ENCODE measurements around the gene TMED7. TPM values are rescaled to one million over a fixed set of nuclear protein-coding genes. Genes with fewer than 3 reads are reported as not detected.

The TMED7 gene
- total and polyA plus RNA-seq, 5 donors, result 38.9 to 111 (median 77.7) TPM

GRCh38 chr5:115568668-115569067 lies 57.2 kb downstream of the TMED7 start:
- no peak overlapping the region for H3K4me3 ChIP-seq (ENCODE audit: low read length)
- no peak overlapping the region for H3K27ac ChIP-seq (ENCODE audit: low read length)
- no peaks in the 10 kb centered on the region for H3K27me3 ChIP-seq (ENCODE audit: control insufficient read depth, insufficient read depth)
- DNase-seq (no peak), ATAC-seq (no peak)
- H3K9me3 ChIP-seq (ENCODE audit: control insufficient read depth, low read length), result no peaks in the 10 kb centered on the region
- 91% methylated on average over 1 of the region's 1 CpG for WGBS
- H3K4me1 ChIP-seq (ENCODE audit: control insufficient read depth, insufficient read depth, low read length), result no peaks in the 10 kb centered on the region
- intact Hi-C loops (cut with DNase I), result no loop called here

GRCh38 chr5:115565233-115565632 lies 60.6 kb downstream of the TMED7 start:
- no peaks in the 10 kb centered on the region for H3K4me1 ChIP-seq (ENCODE audit: control insufficient read depth, insufficient read depth, low read length)
- H3K27me3 ChIP-seq (ENCODE audit: control insufficient read depth, insufficient read depth), result no peaks in the 10 kb centered on the region
- DNase-seq, result no peak
- intact Hi-C loops (cut with DNase I), result no loop called here
- WGBS, result 67% methylated on average over 2 of the region's 2 CpGs
- peak; percentile 39 to 50 for ATAC-seq
- H3K4me3 ChIP-seq (ENCODE audit: low read length), result no peak overlapping the region
- no peak overlapping the region for H3K27ac ChIP-seq (ENCODE audit: low read length)
- H3K9me3 ChIP-seq (ENCODE audit: control insufficient read depth, low read length), result no peaks in the 10 kb centered on the region

Other genes with a start within 250 kb of the TMED7 start
- gene FEM1C, start 81.3 kb downstream of the TMED7 start, total RNA-seq, result 10 to 100 TPM; 19.3 to 29.5 (median 22.1) TPM
- 8.4 TPM for gene FEM1C, start 81.3 kb downstream of the TMED7 start, polyA plus RNA-seq
- gene TICAM2, start 23.6 kb downstream of the TMED7 start, total RNA-seq, result 1 to 10 TPM; 3.2 to 4.3 (median 3.7) TPM
- 1.5 TPM for gene TICAM2, start 23.6 kb downstream of the TMED7 start, polyA plus RNA-seq
- 10 to 100 TPM; 12.2 to 29.0 (median 15.8) TPM for gene CDO1, start 190.6 kb upstream of the TMED7 start, total RNA-seq
- gene CDO1, start 190.6 kb upstream of the TMED7 start, polyA plus RNA-seq, result 25.6 TPM
- gene ATG12, start 215.5 kb upstream of the TMED7 start, total RNA-seq, result 10 to 100 TPM; 25.3 to 31.6 (median 28.8) TPM
- gene ATG12, start 215.5 kb upstream of the TMED7 start, polyA plus RNA-seq, result 22.9 TPM
- gene AP3S1, start 215.9 kb upstream of the TMED7 start, total RNA-seq, result 10 to 100 TPM; 70.9 to 82.2 (median 77.6) TPM
- gene AP3S1, start 215.9 kb upstream of the TMED7 start, polyA plus RNA-seq, result 73.0 TPM

Data from right cardiac atrium (tissue), 5 donors.